ENCODE measurements around the gene S100A5.

DNA sequence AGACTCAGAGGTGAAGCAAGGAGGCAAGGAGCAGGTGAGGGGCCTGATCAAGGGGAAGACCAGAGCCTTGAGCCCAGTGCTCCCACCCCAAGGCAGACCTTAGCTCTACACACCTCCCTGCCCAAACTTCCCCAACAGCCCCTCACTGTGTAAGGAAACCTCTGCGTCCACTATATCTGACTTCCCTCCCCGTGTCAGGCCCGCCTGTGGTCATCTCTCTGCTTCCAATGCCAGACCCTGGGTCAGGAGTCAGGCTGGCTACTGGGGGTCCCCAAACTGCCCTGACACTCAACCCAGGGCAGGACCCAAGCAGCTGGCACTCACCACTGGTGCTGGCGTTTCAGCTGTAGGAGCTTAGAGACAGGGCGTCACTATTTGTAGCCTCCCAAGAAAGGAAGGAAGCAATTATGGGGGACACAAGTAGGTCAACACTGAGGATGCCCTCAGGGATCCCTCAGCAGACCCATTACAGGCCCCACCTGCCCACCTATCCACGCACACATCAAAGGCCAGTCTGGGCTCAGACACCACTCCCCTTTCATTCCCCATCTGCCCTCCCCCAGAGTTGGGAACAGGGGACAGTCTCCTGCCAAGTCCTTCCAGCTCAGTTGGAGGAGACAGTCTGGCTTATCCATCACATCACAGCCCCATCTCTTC is 9.1 kb upstream of the S100A5 start:
- no peak for TF ChIP-seq CBX8 (IDR thresholded peaks at IDR 0.05; ENCODE audit: borderline replicate concordance, low read depth, low read length)
- TF ChIP-seq RAD21 (IDR thresholded peaks at IDR 0.05 in 1 of 2, conservative IDR thresholded peaks at IDR 0.05 in 1 of 2; ENCODE audit: low read depth in 2 of 2, low read length in 2 of 2): no peak
- no peak for TF ChIP-seq POLR2A (IDR thresholded peaks at IDR 0.05; ENCODE audit: control extremely low read depth in 1 of 2, low read depth in 2 of 2, low read length in 2 of 2)
- TF ChIP-seq, protein P1, sequence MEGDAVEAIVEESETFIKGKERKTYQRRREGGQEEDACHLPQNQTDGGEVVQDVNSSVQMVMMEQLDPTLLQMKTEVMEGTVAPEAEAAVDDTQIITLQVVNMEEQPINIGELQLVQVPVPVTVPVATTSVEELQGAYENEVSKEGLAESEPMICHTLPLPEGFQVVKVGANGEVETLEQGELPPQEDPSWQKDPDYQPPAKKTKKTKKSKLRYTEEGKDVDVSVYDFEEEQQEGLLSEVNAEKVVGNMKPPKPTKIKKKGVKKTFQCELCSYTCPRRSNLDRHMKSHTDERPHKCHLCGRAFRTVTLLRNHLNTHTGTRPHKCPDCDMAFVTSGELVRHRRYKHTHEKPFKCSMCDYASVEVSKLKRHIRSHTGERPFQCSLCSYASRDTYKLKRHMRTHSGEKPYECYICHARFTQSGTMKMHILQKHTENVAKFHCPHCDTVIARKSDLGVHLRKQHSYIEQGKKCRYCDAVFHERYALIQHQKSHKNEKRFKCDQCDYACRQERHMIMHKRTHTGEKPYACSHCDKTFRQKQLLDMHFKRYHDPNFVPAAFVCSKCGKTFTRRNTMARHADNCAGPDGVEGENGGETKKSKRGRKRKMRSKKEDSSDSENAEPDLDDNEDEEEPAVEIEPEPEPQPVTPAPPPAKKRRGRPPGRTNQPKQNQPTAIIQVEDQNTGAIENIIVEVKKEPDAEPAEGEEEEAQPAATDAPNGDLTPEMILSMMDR (IDR thresholded peaks at IDR 0.05; ENCODE audit: control extremely low read depth in 1 of 3, insufficient read depth in 1 of 3, low read depth in 1 of 3, low read length in 3 of 3): no peak
- no peak for TF ChIP-seq EZH2 (IDR thresholded peaks at IDR 0.05; ENCODE audit: low read depth, low read length, severe bottlenecking)
- no peak for TF ChIP-seq ZNF274 (IDR thresholded peaks at IDR 0.05; ENCODE audit: borderline replicate concordance, extremely low read depth, low read length)
- TF ChIP-seq, protein P2, sequence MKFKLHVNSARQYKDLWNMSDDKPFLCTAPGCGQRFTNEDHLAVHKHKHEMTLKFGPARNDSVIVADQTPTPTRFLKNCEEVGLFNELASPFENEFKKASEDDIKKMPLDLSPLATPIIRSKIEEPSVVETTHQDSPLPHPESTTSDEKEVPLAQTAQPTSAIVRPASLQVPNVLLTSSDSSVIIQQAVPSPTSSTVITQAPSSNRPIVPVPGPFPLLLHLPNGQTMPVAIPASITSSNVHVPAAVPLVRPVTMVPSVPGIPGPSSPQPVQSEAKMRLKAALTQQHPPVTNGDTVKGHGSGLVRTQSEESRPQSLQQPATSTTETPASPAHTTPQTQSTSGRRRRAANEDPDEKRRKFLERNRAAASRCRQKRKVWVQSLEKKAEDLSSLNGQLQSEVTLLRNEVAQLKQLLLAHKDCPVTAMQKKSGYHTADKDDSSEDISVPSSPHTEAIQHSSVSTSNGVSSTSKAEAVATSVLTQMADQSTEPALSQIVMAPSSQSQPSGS (IDR thresholded peaks at IDR 0.05; ENCODE audit: low read length): no peak
- TF ChIP-seq CHD2 (IDR thresholded peaks at IDR 0.05; ENCODE audit: low read length): no peak
- no peak for TF ChIP-seq YY1 (IDR thresholded peaks at IDR 0.05; ENCODE audit: low read depth, low read length)
- no peak for TF ChIP-seq POLR2AphosphoS5 (IDR thresholded peaks at IDR 0.05; ENCODE audit: low read depth, low read length)
- TF ChIP-seq SIN3A (conservative IDR thresholded peaks at IDR 0.05 in 1 of 2, IDR thresholded peaks at IDR 0.05 in 1 of 2; ENCODE audit: low read depth in 1 of 2, low read length in 2 of 2): no peak
- TF ChIP-seq BRCA1 (IDR thresholded peaks at IDR 0.05; ENCODE audit: low read depth, low read length): no peak

Data from H1 (cell line).